Stimulated activated CD8-positive, alpha-beta memory T cell treated with anti-CD3 and anti-CD28 coated beads, Interleukin-7, amount 100 ng/mL, for 24 hours (primary cell): ENCODE data around the gene NBEA.

ENCODE experiments used
- DNase-seq: peaks from one replicate; pipeline ENCODE4 v3.0.0-alpha.2; 2020; ENCODE audit warnings: low read depth

The NBEA gene

GRCh38 chr13:35512271-35512920 lies 570.3 kb downstream of the NBEA start:
- DNase-seq = no peak

- DNase-seq = no peak
Observed at GRCh38 chr13:35514061-35514477, 572.0 kb downstream of the NBEA start.

- DNase-seq = no peak
Observed at GRCh38 chr13:35514801-35515502, 572.9 kb downstream of the NBEA start.

GRCh38 chr13:35518337-35518946 lies 576.4 kb downstream of the NBEA start:
- no peak for DNase-seq

GRCh38 chr13:35524171-35524570 lies 582.1 kb downstream of the NBEA start:
- no peak for DNase-seq

- DNase-seq = no peak
Observed at GRCh38 chr13:35526577-35526976, 584.5 kb downstream of the NBEA start.

GRCh38 chr13:35527451-35527850 lies 585.4 kb downstream of the NBEA start:
- DNase-seq = no peak

GRCh38 chr13:35530147-35530546 lies 588.1 kb downstream of the NBEA start:
- no peak for DNase-seq

GRCh38 chr13:35530581-35530980 lies 588.5 kb downstream of the NBEA start:
- DNase-seq = no peak

- DNase-seq = no peak
Observed at GRCh38 chr13:35531526-35531925, 589.5 kb downstream of the NBEA start.

GRCh38 chr13:35534343-35534742 lies 592.3 kb downstream of the NBEA start:
- DNase-seq = no peak

GRCh38 chr13:35548790-35549189 lies 606.7 kb downstream of the NBEA start:
- no peak for DNase-seq

GRCh38 chr13:35549481-35549880 lies 607.4 kb downstream of the NBEA start:
- no peak for DNase-seq

GRCh38 chr13:35552172-35552844 lies 610.2 kb downstream of the NBEA start:
- no peak for DNase-seq

GRCh38 chr13:35554972-35555623 lies 613.0 kb downstream of the NBEA start:
- no peak for DNase-seq

- DNase-seq = no peak
Observed at GRCh38 chr13:35557475-35557874, 615.4 kb downstream of the NBEA start.

GRCh38 chr13:35561540-35561939 lies 619.5 kb downstream of the NBEA start:
- DNase-seq = no peak

GRCh38 chr13:35565273-35565672 lies 623.2 kb downstream of the NBEA start:
- no peak for DNase-seq

GRCh38 chr13:35566340-35566739 lies 624.3 kb downstream of the NBEA start:
- no peak for DNase-seq

GRCh38 chr13:35567406-35567980 lies 625.4 kb downstream of the NBEA start:
- no peak for DNase-seq

GRCh38 chr13:35573639-35574038 lies 631.6 kb downstream of the NBEA start:
- no peak for DNase-seq

- DNase-seq = no peak
Observed at GRCh38 chr13:35592457-35592856, 650.4 kb downstream of the NBEA start.
